ENCODE data around the gene PNPLA1. TPM values are rescaled to one million over a fixed set of nuclear protein-coding genes. Genes with fewer than 3 reads are reported as not detected.

Gene PNPLA1
- total and polyA plus RNA-seq, 10 of the 15 experiments (the other 5 are each of a cell fraction or from before 2014, with no cell fraction given) = 0.04 TPM; not detected in 9

DNA sequence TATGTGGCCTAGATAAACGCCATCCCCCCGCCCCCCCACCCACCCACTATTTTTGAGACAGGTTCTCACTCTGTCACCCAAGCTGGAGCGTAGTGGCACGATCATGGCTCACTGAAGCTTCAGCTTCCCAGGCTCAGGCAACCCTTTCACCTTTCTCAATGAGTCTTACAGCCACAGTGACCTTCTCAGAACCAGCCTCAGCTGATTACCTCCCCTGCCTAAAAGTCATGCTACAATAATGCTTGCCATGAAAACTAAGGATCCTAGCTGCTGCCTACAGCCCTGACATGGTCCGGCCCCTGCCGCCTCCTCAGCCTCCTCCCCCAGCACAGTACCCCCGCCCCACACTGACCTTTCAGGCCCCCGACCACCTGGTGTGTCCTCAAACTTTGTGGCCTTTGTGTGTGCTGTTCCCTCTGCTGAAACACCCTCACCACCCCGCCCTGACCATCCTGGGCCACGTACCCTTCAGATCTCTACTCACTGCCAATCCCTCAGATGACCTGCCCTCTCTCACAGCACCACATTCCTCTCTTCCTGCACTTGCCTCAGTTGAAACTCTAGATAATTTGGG lies 31.3 kb downstream of the PNPLA1 start:
- SMC1A ChIA-PET (ENCODE audit: uncharacterized antibody, unreplicated experiment) = interaction anchor here (0.7 to 11.4 kb wide), 7 partner anchors 12 to 180 kb away, joined by 3 to 188 read pairs (median 4); no protein-coding TSS in a partner anchor
- RAD21 ChIA-PET (ENCODE audit: unreplicated experiment) = interaction anchor here (0.6 to 6.8 kb wide), 4 partner anchors 35 to 274 kb away, joined by 3 to 122 read pairs (median 4); partner anchors contain the start of genes BNIP5 and MAPK14
- H3K4me3 ChIP-seq = no peak overlapping the region
- FAIRE-seq (no peak), ATAC-seq (no peak), DNase-seq (ENCODE audit: low read depth, low spot score) (no peak)
- 20% methylated on average over 7 of the region's 10 CpGs for WGBS (ENCODE audit: insufficient coverage, insufficient replicate concordance, low lambda C conversion rate, missing lambda C conversion rate)
- in situ Hi-C loops (cut with MboI) (no loop called here), intact Hi-C loops (cut with micrococcal nuclease; ENCODE audit: unreplicated experiment) (loop anchor here (5.0 to 10.0 kb wide), 3 partner anchors 36 to 274 kb away; partner anchors contain the start of genes BNIP5 and MAPK14)
- no peak overlapping the region for H2AFZ ChIP-seq (ENCODE audit: control insufficient read depth, low read depth, low read length)
- H3K36me3 ChIP-seq (ENCODE audit: control insufficient read depth in 2 of 2, insufficient read depth in 2 of 2, low read length in 1 of 2) = no peaks in the 10 kb centered on the region
- H3K9me3 ChIP-seq (replicated peaks; ENCODE audit: control insufficient read depth, insufficient read depth, low read length) = no peaks in the 10 kb centered on the region
- H4K20me1 ChIP-seq (ENCODE audit: control insufficient read depth, insufficient read depth) = no peaks in the 10 kb centered on the region
- no peak overlapping the region for H3K27ac ChIP-seq (ENCODE audit: control insufficient read depth, insufficient read depth)
- POLR2A ChIA-PET = interaction anchor here (1.7 kb wide), 1 partner anchor 57 kb away, joined by 11 read pairs; no protein-coding TSS in a partner anchor
- no TSS peak for BruUV-seq (replicated peaks)
- TF ChIP-seq MXI1 (IDR thresholded peaks at IDR 0.05; ENCODE audit: low read depth, low read length) (no peak), WRNIP1 (IDR thresholded peaks at IDR 0.05; ENCODE audit: borderline replicate concordance, low read depth, low read length) (no peak), ZNF592 (IDR thresholded peaks at IDR 0.05) (no peak), RAD51 (IDR thresholded peaks at IDR 0.05) (no peak), JUNB (IDR thresholded peaks at IDR 0.05) (no peak), CHD2 (IDR thresholded peaks at IDR 0.05; ENCODE audit: borderline replicate concordance, low read depth, low read length) (no peak), ATF7 (IDR thresholded peaks at IDR 0.05; ENCODE audit: low read depth) (no peak), POU2F2 (IDR thresholded peaks at IDR 0.05; ENCODE audit: borderline replicate concordance, low read depth, low read length) (no peak), BMI1 (IDR thresholded peaks at IDR 0.05; ENCODE audit: borderline replicate concordance) (no peak), CBFB (IDR thresholded peaks at IDR 0.05; ENCODE audit: low read depth) (no peak), SMAD1 (IDR thresholded peaks at IDR 0.05; ENCODE audit: low read depth, partially characterized antibody) (no peak), CHD1 (IDR thresholded peaks at IDR 0.05; ENCODE audit: low read depth, low read length) (no peak), KLF5 (IDR thresholded peaks at IDR 0.05; ENCODE audit: partially characterized antibody) (no peak), TCF3 (IDR thresholded peaks at IDR 0.05; ENCODE audit: borderline replicate concordance, insufficient read depth, low read depth, low read length) (no peak), BHLHE40 (IDR thresholded peaks at IDR 0.05; ENCODE audit: borderline replicate concordance in 1 of 2, low read depth in 2 of 2, low read length in 1 of 2) (no peak), SIN3A (IDR thresholded peaks at IDR 0.05; ENCODE audit: low read depth, low read length) (no peak), SPI1 (IDR thresholded peaks at IDR 0.05; ENCODE audit: borderline replicate concordance, insufficient read depth, low read depth, low read length) (no peak), EED (IDR thresholded peaks at IDR 0.05; ENCODE audit: low read depth) (no peak)
- peaks cover 0 to 2% of the 10 kb centered on the region in 2 experiments; a peak in 1 of 4 replicates for H3K27me3 ChIP-seq (replicated peaks in 1 of 2; ENCODE audit: control insufficient read depth in 2 of 2, insufficient read depth in 2 of 2, low read length in 1 of 2)
- no peak overlapping the region for H3K9ac ChIP-seq (ENCODE audit: control insufficient read depth, insufficient read depth, low read length)
- no peaks in the 10 kb centered on the region for H3K79me2 ChIP-seq (ENCODE audit: control insufficient read depth, insufficient read depth, low read length)
- H3K4me1 ChIP-seq (ENCODE audit: control insufficient read depth, insufficient read depth, low read length) = no peaks in the 10 kb centered on the region
- CTCF ChIA-PET = interaction anchor here (0.6 to 15.8 kb wide), 11 partner anchors 10 to 185 kb away, joined by 3 to 313 read pairs (median 6); no protein-coding TSS in a partner anchor
- H3K4me2 ChIP-seq (ENCODE audit: control insufficient read depth, insufficient read depth) = no peak overlapping the region
